Hematopoietic multipotent progenitor cell (in vitro differentiated cells): Measurements from ENCODE around the gene RASD1. TPM values are rescaled to one million over a fixed set of nuclear protein-coding genes. Genes with fewer than 3 reads are reported as not detected.
A peak's percentile ranks its signal among the peaks of the same experiment; 100 is the strongest.

ENCODE experiments used
- DNase-seq, 3 donors: peaks; one replicate each; pipeline ENCODE4 v3.0.0-alpha.2; 2011 to 2015; ENCODE audit warnings: low read depth in 2 of 3, low spot score in 2 of 3
- total RNA-seq: library from RNA; depleted of rRNA; stranded (reverse); fragments of >200 nt; gene quantifications from one replicate; pipeline ENCODE4 v1.2.3, GENCODE V29; 2012

Gene RASD1
- total RNA-seq, 1 donor: 3.0 TPM

DNA sequence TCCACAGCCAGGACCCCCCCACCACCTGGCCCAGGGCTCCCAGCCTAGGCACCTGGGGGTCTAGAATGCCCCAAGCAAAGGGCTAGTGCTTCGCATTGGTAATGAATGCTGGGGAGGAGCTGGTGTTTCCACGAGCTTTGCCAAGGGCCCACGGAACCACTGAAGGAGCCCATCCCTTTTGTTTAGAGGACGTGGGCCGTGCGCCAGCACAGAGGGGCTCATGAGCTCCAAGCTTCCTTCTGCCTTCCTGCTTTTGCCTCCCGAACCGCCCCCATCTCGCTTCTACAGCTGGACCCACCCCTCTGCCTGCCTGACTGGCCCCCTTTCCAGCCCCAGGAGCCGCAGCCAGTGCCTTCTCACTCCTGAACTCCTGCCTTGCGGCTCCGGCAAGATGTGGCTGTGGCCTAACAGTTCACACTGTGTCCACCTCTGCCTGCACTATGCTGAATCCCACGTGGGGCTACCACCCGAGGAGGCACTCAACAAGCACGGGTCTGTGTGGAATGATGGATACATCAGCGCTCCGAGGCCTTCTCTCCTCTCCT lies 31.8 kb upstream of the RASD1 start:
- no peak for DNase-seq

DNA sequence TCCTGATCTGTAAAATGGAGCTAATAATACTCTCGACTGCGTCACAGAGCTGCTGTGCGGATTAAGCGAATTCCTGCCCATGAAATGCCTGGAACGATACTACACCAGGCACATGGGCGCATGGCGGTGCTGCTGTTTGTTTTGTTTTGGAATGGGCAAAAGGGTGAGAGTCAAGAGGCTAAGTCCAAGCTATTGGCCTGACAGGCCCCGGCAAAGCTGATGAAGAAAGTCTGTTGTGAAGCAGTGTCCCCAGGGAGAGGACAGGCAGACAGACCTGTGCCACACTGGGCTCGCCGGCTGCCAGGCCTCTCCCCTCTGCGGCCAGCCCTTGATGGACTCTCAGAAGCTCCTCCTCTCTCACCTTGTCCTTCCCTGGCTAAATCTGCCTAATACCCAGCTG lies 31.3 kb upstream of the RASD1 start:
- DNase-seq: no peak

DNA sequence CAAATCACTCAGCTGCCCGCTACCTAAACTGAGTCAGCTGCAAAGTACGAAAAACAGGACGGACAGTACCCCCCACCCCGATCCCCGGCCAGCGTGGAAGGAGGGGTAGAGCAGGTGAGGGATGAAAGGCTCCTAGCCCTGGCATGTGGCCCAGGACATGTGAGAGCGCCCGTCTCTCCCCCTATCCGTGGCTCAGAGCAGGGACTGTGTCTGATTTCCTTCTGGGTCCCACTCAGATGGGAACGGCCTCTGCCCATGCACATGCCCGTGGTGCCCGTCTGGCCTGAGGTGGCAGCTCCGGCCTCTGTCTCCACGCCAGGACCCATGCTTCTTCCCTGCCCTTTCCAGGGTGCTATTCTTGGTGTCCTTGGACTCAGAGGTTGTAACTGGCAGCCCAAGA lies 30.2 kb upstream of the RASD1 start:
- no peak for DNase-seq

DNA sequence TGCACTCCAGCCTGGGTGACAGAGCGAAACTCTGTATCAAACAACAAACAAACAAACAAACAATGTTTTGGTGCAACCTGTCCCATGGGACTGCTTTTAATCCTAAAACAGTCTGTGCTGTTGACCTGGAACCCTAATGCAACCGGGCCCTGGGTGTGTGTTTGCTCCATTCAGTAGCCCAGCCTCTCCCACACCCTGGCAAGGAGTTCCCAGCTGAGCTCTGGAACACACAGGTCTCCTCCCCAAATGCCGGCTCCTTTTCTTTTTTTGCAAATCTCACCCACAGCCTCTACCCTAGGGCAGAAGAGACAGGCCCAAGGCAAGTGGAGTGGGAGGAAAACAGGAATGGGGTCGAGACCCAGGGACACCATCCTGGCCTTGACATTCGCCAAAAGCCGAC lies 29.8 kb upstream of the RASD1 start:
- no peak for DNase-seq

DNA sequence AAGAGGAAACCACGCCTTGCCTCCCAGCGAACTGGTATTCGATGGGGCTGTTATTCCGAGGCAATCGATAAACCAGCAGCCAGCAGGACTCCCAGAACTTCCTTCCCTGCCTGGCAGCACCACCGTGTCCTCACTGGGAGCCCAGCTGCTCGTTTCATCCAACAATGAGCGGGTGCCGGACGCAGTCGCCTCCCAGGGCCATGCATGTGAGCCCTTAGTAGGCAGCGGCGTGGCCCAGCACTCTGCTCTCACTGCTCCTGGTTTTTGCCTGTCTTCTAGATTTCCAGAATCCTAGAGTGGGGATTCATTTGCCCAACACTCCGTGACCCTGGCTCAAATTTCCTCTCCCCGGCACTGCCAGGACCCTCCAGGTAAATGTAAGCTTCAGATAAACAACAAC lies 29.1 kb upstream of the RASD1 start:
- no peak for DNase-seq

DNA sequence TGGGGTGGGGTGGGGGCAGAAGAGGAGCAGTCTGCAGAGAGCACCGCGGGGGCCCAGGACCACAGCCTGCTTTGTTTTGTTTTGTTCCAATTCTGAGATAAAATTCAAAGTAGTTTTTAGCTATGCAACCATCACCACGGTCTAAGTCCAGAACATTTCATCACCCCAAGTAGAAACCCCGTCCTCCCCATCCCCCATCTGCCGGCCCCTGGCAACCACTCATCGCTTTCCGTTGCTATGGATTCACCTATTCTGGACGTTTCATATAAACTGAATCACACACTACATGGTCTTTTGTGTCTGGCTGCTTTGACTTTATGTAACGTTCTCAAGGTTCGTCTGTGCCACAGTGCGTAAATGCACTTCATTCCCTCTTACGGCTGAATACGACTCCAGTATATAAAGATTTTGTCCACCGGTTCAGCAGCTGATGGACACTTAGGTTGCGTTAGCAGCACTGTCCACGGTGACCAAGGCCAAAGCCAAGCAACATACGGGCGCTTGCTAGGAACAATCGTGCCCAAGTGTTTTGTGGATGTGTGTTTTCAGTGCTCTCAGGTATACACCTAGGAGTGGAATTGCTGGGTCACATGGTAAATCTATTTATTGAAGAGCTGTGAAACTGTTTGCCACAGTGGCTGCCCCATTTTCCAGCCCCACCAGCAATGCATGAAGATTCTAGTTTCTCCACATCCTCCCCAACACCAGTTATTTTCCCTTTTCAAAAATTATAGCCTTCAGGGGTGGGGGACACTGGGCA lies 27.7 kb upstream of the RASD1 start:
- no peak for DNase-seq

DNA sequence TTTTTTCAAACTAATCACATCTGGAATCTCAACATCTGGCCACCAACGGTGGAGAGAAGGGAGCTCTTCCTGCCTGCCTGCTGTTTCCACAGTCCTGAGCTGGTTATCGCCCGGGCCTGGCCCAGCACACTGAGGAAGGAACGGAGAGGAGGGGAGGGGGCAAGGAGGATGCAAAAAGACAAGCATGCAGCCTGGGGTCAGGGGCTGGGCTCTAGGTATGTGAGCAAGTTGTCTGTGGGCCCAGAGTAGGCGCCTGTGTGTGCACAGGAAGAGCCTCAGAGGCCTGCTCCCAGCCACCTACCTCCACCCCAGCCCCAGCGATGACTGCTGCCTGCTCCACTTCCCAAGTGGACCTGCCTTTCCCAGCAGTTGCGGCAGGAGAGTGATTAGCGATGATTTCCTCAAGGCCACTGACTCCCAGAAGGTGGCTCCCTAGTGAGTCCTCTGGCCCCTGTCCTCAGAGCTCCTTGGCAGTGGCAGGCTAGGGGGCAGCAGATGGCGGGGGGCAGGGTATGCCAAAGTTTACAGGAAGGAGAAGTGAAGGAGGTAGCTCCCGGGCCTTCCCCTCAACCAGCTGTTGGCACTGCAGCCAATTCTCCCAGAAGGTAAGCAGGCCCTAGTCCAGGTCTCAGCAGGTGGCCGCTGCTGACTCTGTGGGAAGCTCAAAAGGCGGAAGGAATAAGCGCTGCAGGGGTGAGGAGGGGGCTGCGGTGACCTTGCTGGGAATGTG lies 27.0 kb upstream of the RASD1 start:
- DNase-seq: peak in 2 of 3 donors; percentile 26 to 38

DNA sequence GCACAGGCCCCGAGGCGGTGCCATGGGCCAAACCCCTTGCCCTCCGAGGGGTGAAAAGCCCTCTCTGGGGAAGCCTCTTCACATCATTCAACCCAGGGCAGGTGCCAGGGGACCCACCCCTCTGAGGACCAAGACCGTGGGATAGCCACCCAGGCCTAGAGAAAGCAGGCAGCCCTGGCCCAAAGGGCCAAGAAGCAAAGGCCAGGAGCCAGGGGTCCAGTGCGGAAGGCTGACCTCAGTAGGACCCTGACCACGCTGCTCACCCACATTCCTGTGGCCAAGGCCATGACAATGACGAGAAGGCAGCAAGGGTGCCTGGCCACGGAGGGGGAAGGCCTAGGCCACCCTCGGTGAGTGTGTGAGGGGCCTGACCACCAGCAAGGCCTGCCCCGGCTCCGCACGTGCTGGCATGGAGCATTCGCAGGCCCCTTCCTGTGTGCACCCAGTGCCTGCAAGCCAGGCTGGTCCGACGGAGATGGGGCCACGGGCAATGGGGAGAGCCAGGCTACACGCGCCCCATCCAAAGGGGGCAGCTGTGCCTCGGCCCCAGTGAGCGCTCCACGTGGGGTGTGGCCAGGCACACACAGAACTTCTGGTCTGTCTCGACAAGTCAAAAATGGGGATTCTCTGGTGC lies 24.5 kb upstream of the RASD1 start:
- DNase-seq: no peak

DNA sequence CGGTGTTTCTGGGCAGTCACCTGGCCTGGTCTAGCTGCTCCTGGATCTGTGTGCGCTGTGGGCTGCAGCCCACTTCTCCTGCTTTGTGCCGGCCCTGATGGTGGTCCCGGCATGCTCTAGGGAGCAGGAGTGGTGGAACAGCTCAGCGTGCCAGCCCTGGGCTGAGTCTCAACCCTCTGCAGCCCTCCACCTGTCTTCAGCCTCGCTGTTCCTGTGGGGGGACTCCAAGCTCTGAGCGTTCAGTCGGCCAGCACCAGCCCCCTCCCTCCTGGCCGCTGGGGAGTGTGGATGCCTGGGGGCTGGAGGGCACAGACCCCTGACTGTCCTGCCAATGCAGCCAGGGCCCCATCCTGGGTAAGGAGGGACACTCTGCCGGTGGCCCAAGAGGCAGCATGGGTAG lies 23.7 kb upstream of the RASD1 start:
- DNase-seq: no peak

DNA sequence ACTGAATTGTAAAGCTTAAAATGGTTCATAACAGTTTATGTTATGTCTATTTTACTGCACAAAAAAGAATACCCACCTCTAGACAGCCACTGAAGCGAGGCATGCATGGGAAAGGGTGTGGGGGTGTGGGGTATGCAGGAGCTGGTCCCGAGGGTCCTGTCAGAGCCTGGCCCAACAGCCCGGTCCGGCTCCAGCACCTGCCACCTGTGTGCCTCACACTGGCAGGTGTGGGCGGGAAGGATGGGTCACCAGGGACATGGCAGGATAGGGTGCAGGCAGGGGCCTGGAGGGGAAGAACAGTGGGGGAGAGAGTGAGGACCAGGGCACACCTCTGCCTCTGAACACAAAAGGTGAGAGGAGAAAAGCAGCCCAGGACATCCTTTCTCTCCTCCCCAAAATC lies 22.8 kb upstream of the RASD1 start:
- no peak for DNase-seq

DNA sequence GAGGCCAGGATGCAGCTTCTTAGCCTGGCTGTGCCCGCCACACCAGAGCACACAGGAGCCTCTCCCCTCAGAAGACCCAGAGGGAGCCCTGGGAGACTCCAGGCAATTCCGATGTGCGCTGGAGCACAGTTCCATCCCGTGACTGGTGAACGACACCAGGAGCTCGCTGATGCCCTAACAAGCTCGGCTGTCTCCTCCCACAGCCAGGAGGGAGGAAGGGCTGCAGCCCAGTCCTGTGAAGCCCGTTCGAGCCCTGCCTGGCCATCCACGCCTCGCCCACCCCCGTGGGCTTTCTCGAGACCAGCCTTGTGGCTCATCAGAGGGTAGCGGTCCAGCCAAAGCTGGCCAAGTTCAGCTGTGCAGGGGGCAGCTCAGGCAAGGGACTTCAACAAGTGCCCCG lies 21.8 kb upstream of the RASD1 start:
- no peak for DNase-seq

DNA sequence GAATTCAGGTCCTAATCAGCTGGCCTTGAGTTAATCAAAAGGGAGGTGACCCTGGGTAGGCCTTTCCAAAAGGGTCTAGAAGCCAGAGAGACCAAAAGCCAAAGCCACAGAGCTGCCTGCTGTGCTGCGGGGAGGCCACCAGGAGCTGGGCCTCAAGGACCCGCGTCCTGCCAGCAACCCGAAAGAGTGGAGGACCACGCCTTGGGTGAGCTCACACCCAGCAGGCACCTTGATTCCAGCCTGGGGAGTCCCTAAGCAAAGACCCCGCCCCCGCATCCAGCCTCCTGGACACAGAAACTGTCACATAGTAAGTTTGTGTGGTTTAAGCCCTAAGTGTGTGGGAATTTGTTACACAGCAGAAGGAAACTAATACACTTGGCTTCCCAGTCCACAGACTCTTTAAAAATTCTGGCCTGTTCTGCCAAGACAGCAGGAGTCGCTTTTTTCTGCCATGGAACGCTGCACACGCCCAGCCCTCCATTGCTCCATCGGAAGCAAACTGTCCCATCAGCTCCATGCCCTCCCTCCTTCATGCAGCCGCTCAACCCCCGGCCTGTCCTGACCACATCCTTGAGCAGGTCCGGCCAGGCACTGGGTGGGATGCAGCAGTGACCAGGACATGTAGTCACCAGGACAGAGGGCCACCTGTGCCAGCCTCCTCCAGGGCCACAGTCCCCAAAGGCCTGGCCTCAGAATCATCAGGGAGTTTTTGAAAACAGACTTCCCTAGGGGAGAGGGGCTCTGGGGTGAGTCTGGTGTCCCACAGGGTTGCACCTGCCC lies 20.9 kb upstream of the RASD1 start:
- no peak for DNase-seq

DNA sequence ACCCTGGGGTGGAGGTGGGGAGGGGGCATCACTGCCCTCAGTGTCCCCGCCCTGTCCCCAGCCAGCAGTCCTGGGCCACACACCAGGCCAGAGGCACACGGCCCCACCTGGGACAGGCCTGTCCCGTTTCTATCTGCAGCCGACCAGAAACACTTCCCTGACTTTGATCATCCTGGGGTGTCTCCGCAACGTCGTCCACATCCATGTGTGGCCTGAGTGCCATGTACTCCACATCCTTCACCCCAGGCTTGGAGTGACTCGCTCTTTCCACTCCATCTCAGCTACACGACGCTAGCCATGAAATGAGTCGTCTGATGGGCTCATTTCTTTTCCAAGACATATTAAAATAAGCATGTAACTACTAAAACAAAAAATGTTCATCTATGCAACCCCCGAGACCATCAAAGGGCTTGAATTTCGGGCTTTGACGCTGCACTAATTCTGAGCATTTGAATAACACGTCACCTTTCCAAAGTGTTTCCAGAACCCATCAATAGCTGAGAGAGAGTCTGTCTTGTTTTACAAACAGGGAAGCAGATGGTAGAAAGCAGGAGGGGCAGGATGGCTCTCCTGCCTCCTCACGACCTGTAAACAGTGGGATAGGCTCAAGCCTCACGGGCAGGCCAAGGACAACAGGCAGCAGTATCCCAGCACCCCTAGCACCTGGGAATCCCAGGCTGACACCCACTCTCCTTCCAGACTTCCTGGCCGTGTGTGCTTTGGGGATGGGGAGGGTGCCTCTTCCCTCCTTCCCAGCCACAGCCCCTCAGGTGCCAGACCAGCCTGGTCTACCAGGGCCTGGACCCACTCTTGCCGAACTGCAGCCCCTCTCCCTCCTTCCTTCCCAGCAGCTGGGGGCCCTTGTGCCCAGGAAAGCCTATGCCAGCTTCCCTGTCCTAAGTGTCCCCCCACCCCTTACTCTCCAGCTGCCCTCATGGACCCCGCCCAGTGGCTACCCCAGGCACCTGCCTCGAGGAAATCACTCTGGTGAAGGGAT lies 20.0 kb upstream of the RASD1 start:
- DNase-seq: no peak

DNA sequence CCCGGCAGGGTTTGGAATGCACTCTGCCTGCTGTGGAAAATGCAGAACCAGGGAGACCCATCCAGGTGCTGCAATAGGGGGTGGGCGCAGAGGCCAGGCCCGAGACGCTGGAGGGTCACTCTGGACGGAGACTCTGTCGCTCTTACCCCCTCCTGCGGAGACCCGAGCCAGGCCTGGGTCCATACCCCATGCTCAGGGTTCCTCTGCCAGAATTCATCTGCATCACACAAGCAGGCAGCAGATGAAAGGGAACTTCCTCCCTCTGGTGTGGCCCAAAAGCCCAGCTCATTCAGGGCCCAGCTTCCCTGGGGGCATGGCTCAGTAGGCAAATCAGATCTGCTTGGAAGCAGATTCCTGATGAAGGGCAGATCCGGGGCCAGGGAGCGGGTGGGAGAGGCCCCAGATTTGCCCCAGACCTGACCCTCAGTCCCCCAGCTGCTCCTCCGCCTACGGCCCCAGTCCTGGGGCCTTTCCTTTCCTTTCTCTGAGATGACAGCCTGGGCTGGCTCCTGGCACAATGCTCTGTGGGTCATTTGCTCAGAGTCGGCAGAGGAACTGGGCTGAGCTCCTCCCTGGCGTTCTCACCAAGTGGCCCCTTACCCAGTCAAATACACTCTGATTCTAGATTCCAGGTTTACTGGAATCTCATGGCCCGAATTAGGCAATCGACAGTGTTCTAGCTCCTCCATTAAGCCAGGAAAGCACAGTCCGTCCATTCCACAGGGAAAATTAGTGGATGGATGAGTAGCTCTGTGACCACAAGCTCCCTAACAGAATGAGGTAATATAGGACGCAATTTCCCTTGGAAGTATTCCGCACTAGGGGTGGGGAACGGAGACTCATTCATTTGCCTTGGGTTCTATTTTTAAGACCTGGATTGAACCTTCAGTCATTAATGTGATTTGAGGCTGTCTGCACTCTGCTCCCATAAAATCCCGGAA lies 19.1 kb upstream of the RASD1 start:
- no peak for DNase-seq

DNA sequence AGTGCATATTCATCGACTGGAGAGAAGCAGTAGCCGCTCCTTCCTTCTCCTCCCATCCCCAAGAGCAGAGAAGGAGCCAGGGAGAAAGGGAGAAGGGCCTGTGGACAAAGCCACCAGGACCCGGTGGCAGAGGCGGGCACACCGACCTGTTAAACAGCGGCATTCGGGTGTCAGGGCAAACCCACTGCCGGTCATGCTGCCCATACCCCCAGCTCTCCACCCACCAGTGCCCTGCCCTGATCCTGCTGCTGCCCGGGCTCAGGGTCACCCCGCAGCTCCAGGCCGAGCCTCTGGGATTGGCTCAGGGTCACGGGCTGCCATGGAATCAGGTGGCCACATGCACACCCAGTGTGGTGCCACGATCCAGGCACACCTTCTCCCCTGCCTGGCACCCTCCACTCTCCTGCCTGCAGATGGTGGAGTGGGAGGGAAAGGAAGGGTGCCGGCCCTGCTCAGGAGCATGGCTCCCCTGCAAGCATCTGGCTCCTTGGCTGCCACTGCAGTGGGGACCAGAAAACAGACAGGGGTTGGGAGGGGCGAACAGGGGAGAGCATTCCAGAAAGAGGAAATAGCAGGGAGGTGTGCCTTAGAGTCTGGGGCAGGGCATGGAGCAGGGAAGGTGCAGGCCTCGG lies 18.3 kb upstream of the RASD1 start:
- no peak for DNase-seq

DNA sequence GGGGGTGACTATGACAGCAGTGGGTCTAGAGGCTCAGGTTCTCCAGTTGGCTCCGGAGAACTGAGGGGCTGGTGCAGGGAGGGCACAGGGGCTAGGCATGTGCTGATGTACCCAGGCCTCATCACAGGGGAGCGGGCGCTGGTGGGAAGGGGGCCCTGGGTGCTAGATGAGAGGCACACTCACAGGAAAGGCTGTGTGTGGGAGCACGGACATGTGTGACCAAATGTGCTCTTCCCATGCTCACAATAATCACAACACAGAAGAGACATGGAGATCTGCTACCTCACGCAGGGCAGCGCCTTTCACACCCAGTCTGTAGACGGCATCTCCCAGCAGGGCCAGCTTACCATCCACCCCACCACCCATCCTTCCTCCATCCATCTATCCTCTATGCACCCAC lies 17.4 kb upstream of the RASD1 start:
- no peak for DNase-seq

DNA sequence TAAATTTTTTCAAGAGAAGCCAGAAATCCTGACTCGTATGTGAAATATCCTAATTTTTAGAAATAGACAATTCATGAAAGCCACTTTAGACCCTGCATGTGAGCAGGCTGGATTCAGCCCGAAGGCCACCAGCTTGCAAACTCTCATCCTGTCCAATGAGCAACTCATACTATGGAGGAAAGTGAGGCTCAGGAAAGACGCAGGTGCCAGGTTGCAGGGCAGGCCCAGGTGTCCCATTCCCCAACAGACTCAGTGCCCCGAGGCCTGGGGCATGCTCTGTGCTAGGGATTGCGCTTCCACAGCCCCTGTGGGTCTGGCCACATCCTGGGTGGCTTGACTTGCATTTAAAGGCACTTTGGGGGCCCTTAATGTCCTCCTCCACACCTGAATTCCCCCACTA lies 16.7 kb upstream of the RASD1 start:
- no peak for DNase-seq
